Mammary epithelial cell (primary cell): ENCODE measurements around the gene OTX1.

ENCODE experiments used
- CTCF ChIP-seq, 2 donors: IDR thresholded peaks in 1 of 2; conservative IDR thresholded peaks in 1 of 2; 2 replicates each; pipeline ENCODE4 v1.5.1; 2011 to 2012; ENCODE audit warnings: inconsistent platforms in 2 of 2, low read length in 2 of 2, mild to moderate bottlenecking in 2 of 2, control low read depth in 1 of 2, low read depth in 1 of 2; ENCODE audit not compliant: insufficient read depth in 1 of 2; ENCODE audit errors: extremely low read depth in 1 of 2
- EZH2 ChIP-seq: IDR thresholded peaks from 2 replicates; pipeline ENCODE4 v1.6.1; 2012; ENCODE audit warnings: low read length, inconsistent platforms, borderline replicate concordance

DNA sequence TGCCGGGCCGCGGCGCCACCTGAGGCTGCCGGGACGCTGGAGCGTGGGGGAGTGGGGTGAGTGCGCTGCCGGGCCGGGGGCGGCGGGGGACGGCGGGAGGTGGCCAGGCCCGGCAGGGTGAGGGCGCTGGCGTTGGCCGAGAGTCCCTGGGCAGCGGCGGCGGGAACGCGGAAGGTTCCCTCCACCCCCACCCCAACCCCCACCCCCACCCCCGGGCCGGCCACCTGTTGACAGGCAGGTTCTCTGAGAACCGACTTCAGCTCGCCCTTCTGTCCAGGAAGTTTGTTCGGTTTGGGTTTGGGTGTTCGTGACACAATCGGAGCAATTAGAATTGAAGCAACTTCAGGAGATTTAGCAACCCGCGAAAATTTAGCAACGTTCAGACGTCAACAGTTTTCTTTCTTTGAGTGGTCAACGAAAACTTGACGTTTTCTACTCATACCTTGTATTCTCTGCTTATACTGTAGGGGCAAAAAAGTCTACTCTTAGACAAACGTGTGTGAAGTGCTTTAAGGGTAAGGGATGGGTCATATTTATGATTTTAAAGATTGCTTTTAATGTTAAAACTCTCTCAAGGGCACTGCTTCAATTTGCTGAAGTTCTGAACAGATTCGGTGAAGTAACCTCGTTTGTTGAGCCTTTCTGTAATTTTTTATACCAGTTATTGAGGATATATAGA, 9.3 kb downstream of the OTX1 start:
- TF ChIP-seq CTCF (conservative IDR thresholded peaks at IDR 0.05 in 1 of 2, IDR thresholded peaks at IDR 0.05 in 1 of 2; ENCODE audit: extremely low read depth in 1 of 2, insufficient read depth in 1 of 2, low read depth in 1 of 2, low read length in 2 of 2) (no peak), EZH2 (no peak)
